Body of pancreas (tissue), 4 donors: Measurements from ENCODE around the gene PAK4. TPM values are rescaled to one million over a fixed set of nuclear protein-coding genes. Genes with fewer than 3 reads are reported as not detected.

Experiments used
- ATAC-seq: fragments of 150-250 bp; one replicate; pipeline ENCODE4 v1.9.1; 2016
- DNase-seq, 4 donors: peaks; one replicate each; pipeline ENCODE4 v3.0.0-alpha.2; 2019
- H3K27ac ChIP-seq, 4 donors: fragments of 200-600 bp; sonication (generic); 1 replicate in 3 of 4; 2 replicates in 1 of 4; pipeline versions ENCODE4 v1.5.1 to v1.6.1; 2016 to 2019; ENCODE audit warnings: mild to moderate bottlenecking in 1 of 4, mixed read lengths in 1 of 4, moderate library complexity in 1 of 4
- H3K27me3 ChIP-seq, 2 donors: fragments of 200-600 bp; sonication (generic); one replicate each; pipeline ENCODE4 v1.6.0; 2016; ENCODE audit warnings: mild to moderate bottlenecking in 1 of 2
- H3K36me3 ChIP-seq, 2 donors: fragments of 200-600 bp; sonication (generic); replicated peaks in 1 of 2; 2 replicates each; pipeline ENCODE4 v1.5.1; 2016; ENCODE audit warnings: low read depth in 2 of 2; ENCODE audit not compliant: insufficient read depth in 1 of 2
- H3K4me1 ChIP-seq: fragments of 200-600 bp; sonication (generic); one replicate; pipeline ENCODE4 v1.6.0; 2016
- H3K4me3 ChIP-seq, 2 donors: fragments of 200-600 bp; sonication (generic); 1 replicate in 1 of 2; 2 replicates in 1 of 2; pipeline ENCODE4 v1.5.1; 2016 to 2019
- H3K9me3 ChIP-seq, 3 donors: fragments of 200-600 bp; sonication (generic); 1 replicate in 2 of 3; 2 replicates in 1 of 3; pipeline ENCODE4 v1.5.1; 2016
- CTCF ChIP-seq, 7 experiments: fragments of 450-650 bp in 4 of 7; fragments of 200-600 bp in 3 of 7; sonication (generic) in 3 of 7; IDR thresholded peaks; one replicate each; pipeline ENCODE4 v1.5.1; 2016 to 2019; ENCODE audit warnings: antibody characterized with exemption in 7 of 7
- POLR2A ChIP-seq, 3 donors: fragments of 450-650 bp; IDR thresholded peaks; one replicate each; pipeline ENCODE4 v1.6.1; 2016; ENCODE audit warnings: antibody characterized with exemption in 3 of 3, mild to moderate bottlenecking in 2 of 3
- WGBS, 2 donors: methylation state at CpG; one replicate each; pipeline ENCODE4 v1.1.5; 2017; 5-methylcytosine and 5-hydroxymethylcytosine counted together
- intact Hi-C: fragments of 100-400 bp; cut with DNase I; formaldehyde crosslinking; loops from one replicate; pipeline ENCODE4 v1.15.1; 2023
- total RNA-seq, 2 donors: library from RNA; depleted of rRNA; stranded (reverse); fragments of >200 nt; gene quantifications; one replicate each; pipeline ENCODE4 v1.1.0, GENCODE V29; 2016

PAK4 gene
- total RNA-seq, 2 donors from 2014 or later: 18.9 to 40.2 TPM

- no peak for TF ChIP-seq POLR2A (IDR thresholded peaks at IDR 0.05)
- TF ChIP-seq CTCF (IDR thresholded peaks at IDR 0.05): peak in 1 of 7 experiments; percentile 23
- no peaks in the 10 kb centered on the region for H3K36me3 ChIP-seq
- ATAC-seq: peak; percentile 24
- H3K4me1 ChIP-seq: peaks cover 76% of the 10 kb centered on the region
- H3K27ac ChIP-seq: peak overlapping the region; percentile 5 to 46 (median 29)
- intact Hi-C loops: no loop called here
- 6 to 16% methylated on average over 8 of the region's 8 CpGs for WGBS, 2 donors
- no peak overlapping the region for H3K4me3 ChIP-seq
- DNase-seq: peak in 3 of 4 donors; percentile 48 to 65 (median 64)
- no peaks in the 10 kb centered on the region for H3K9me3 ChIP-seq
- no peaks in the 10 kb centered on the region for H3K27me3 ChIP-seq
These were observed 34.9 kb downstream of the PAK4 start for GRCh38 chr19:39160523-39160861.

- Histone ChIP-seq H3K27ac (peak overlapping the region; percentile 5 to 46 (median 29)), H3K36me3 (no peaks in the 10 kb centered on the region), H3K4me1 (peaks cover 76% of the 10 kb centered on the region), H3K27me3 (no peaks in the 10 kb centered on the region), H3K9me3 (no peaks in the 10 kb centered on the region), H3K4me3 (no peak overlapping the region)
- DNase-seq (peak in 2 of 4 donors; percentile 42 to 47), ATAC-seq (no peak)
- no peak for TF ChIP-seq POLR2A (IDR thresholded peaks at IDR 0.05)
- no peak for TF ChIP-seq CTCF (IDR thresholded peaks at IDR 0.05)
- intact Hi-C loops: no loop called here
- WGBS, 2 donors: 78 to 82% methylated on average over 11 to 21 of the region's 21 CpGs
These were observed 35.5 kb downstream of the PAK4 start for GRCh38 chr19:39160889-39161672.

- TF ChIP-seq POLR2A (IDR thresholded peaks at IDR 0.05): no peak
- TF ChIP-seq CTCF (IDR thresholded peaks at IDR 0.05): no peak
- Histone ChIP-seq H3K27me3 (no peaks in the 10 kb centered on the region), H3K27ac (no peak overlapping the region), H3K4me1 (peaks cover 76% of the 10 kb centered on the region), H3K4me3 (no peak overlapping the region), H3K9me3 (no peaks in the 10 kb centered on the region), H3K36me3 (no peaks in the 10 kb centered on the region)
- WGBS, 2 donors: 77% methylated on average over 15 of the region's 15 CpGs
- intact Hi-C loops: no loop called here
- no peak for ATAC-seq
- no peak for DNase-seq
These were observed 37.0 kb downstream of the PAK4 start for GRCh38 chr19:39162441-39163043.

GRCh38 chr19:39163621-39164020 is 38.0 kb downstream of the PAK4 start:
- H3K36me3 ChIP-seq: no peaks in the 10 kb centered on the region
- DNase-seq: peak; percentile 38 to 75 (median 50)
- no peak overlapping the region for H3K4me3 ChIP-seq
- intact Hi-C loops: no loop called here
- whole genome bisulfite sequencing, 2 donors: 40 to 50% methylated on average over 9 of the region's 9 CpGs
- TF ChIP-seq CTCF (IDR thresholded peaks at IDR 0.05) (no peak), POLR2A (IDR thresholded peaks at IDR 0.05) (no peak)
- H3K27me3 ChIP-seq: no peaks in the 10 kb centered on the region
- H3K4me1 ChIP-seq: peaks cover 76% of the 10 kb centered on the region
- H3K27ac ChIP-seq: peak overlapping the region in 1 of 4 donors; percentile 38
- H3K9me3 ChIP-seq: no peaks in the 10 kb centered on the region
- no peak for ATAC-seq
